Loucy (cell line): ENCODE measurements around the gene MGAT1.

ENCODE experiments used
- H2AFZ ChIP-seq: fragments of 200-600 bp; sonication (generic); 2 replicates; pipeline ENCODE4 v1.6.0; 2016; ENCODE audit warnings: antibody characterized with exemption, mild to moderate bottlenecking, low read length, moderate library complexity
- H3F3A ChIP-seq: fragments of 200-600 bp; 2 replicates; pipeline ENCODE4 v1.6.0; 2016; ENCODE audit warnings: antibody characterized with exemption, low read depth, mild to moderate bottlenecking
- H3K27me3 ChIP-seq: fragments of 200-600 bp; sonication (generic); 2 replicates; pipeline ENCODE4 v1.6.1; 2014; ENCODE audit warnings: low read length, mild to moderate bottlenecking; ENCODE audit not compliant: insufficient read depth, poor library complexity, severe bottlenecking
- H3K36me3 ChIP-seq: fragments of 200-600 bp; sonication (generic); 2 replicates; pipeline ENCODE4 v1.6.1; 2016; ENCODE audit warnings: low read length; ENCODE audit not compliant: insufficient read depth
- H3K4me1 ChIP-seq: fragments of 200-600 bp; sonication (generic); 2 replicates; pipeline ENCODE4 v1.5.1; 2014; ENCODE audit warnings: low read length, mild to moderate bottlenecking; ENCODE audit not compliant: insufficient read depth, poor library complexity, severe bottlenecking
- H3K4me2 ChIP-seq: fragments of 200-600 bp; sonication (generic); 2 replicates; pipeline ENCODE4 v1.6.0; 2014; ENCODE audit warnings: antibody characterized with exemption, low read length, low read depth, mild to moderate bottlenecking; ENCODE audit not compliant: poor library complexity, severe bottlenecking
- H3K4me3 ChIP-seq: fragments of 200-600 bp; sonication (generic); 2 replicates; pipeline ENCODE4 v1.5.1; 2014; ENCODE audit warnings: low read length, mild to moderate bottlenecking, mixed read lengths; ENCODE audit not compliant: poor library complexity, severe bottlenecking
- H3K79me2 ChIP-seq: fragments of 200-600 bp; sonication (generic); 2 replicates; pipeline ENCODE4 v1.6.1; 2014; ENCODE audit warnings: low read length; ENCODE audit not compliant: insufficient read depth
- H3K9ac ChIP-seq: fragments of 200-600 bp; sonication (generic); 2 replicates; pipeline ENCODE4 v1.6.0; 2014; ENCODE audit warnings: mild to moderate bottlenecking, low read depth, low read length, moderate library complexity; ENCODE audit not compliant: poor library complexity, severe bottlenecking
- H3K9me2 ChIP-seq: fragments of 200-600 bp; sonication (generic); replicated peaks from 2 replicates; pipeline ENCODE4 v1.6.1; 2016; ENCODE audit warnings: low read depth, low read length, mixed read lengths
- H3K9me3 ChIP-seq: fragments of 200-600 bp; sonication (generic); 2 replicates; pipeline ENCODE4 v1.6.1; 2014; ENCODE audit warnings: mild to moderate bottlenecking, antibody characterized with exemption, low read length, low read depth; ENCODE audit not compliant: insufficient read depth
- H4K20me1 ChIP-seq: fragments of 200-600 bp; sonication (generic); 2 replicates; pipeline ENCODE4 v1.6.0; 2014; ENCODE audit warnings: antibody characterized with exemption, low read length, mild to moderate bottlenecking; ENCODE audit not compliant: insufficient read depth, poor library complexity, severe bottlenecking
- EZH2phosphoT487 ChIP-seq: fragments of 200-600 bp; IDR thresholded peaks from 2 replicates; pipeline ENCODE4 v1.6.1; 2018; ENCODE audit warnings: antibody characterized with exemption, mild to moderate bottlenecking, moderate library complexity, borderline replicate concordance
- TF ChIP-seq, protein P1 (sequence below): fragments of 200-600 bp; sonication (generic); conservative IDR thresholded peaks from 2 replicates; pipeline ENCODE4 v1.5.1; 2014; ENCODE audit warnings: mild to moderate bottlenecking, antibody characterized with exemption, low read length

Gene MGAT1

DNA sequence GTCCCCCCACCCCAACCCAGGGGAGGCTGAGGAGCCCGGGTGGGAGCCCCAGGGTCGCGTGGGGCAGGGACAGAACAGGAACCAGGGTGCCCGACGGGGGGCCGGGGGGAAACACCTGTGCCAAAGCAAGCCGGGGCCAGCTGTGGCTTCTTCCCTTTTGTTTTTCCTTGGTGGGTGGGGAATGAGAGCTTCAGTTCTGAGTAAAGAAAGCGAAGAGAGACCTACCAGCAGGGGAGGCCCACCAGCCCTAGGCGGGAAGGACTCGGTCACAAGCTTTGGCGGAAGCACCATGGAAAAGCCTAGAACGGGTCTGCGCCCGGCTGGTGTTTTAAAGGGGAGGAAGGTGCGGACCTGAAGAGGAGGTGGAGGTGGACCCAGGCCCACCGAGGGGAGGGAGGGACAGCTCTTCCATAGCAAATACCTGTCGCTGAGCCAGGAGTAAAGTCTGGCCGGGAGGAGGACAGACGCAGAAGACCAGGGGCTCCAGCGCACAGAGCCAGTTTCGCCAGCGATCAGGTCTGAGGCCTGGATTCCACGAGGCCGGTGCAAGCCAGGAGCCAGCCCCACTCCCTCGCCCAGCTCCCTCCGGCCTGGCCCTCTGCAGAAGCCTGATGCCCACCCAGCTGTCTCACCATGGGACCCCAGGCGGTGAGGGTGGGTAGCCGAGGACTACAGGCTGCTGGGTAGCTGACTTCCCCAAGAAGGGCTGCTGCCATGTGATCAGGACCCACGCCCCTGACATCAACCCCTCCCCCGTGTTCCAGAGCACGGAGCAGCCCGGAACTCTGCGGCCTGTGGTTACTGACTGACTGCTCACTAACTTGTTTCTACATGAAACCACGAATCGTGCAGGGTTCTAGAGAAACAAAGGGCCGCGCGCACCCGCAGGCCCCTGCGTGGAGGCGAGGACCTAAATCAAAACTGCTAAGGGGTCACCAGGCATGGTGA is 849 bp upstream of the MGAT1 start:
- peak overlapping the region; percentile 95 for H3K4me3 ChIP-seq
- no peaks in the 10 kb centered on the region for H3K27me3 ChIP-seq
- peaks cover 81% of the 10 kb centered on the region for H3K79me2 ChIP-seq
- peaks cover 38% of the 10 kb centered on the region for H3K4me1 ChIP-seq
- H2AFZ ChIP-seq = 0 out of 2 replicates have a peak overlapping the region, but pooled peaks have one; percentile 16
- H3F3A ChIP-seq = no peaks in the 10 kb centered on the region
- H3K4me2 ChIP-seq = peak overlapping the region; percentile 93
- TF ChIP-seq, protein P1, sequence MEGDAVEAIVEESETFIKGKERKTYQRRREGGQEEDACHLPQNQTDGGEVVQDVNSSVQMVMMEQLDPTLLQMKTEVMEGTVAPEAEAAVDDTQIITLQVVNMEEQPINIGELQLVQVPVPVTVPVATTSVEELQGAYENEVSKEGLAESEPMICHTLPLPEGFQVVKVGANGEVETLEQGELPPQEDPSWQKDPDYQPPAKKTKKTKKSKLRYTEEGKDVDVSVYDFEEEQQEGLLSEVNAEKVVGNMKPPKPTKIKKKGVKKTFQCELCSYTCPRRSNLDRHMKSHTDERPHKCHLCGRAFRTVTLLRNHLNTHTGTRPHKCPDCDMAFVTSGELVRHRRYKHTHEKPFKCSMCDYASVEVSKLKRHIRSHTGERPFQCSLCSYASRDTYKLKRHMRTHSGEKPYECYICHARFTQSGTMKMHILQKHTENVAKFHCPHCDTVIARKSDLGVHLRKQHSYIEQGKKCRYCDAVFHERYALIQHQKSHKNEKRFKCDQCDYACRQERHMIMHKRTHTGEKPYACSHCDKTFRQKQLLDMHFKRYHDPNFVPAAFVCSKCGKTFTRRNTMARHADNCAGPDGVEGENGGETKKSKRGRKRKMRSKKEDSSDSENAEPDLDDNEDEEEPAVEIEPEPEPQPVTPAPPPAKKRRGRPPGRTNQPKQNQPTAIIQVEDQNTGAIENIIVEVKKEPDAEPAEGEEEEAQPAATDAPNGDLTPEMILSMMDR = no peak
- no peak for TF ChIP-seq EZH2phosphoT487
- H4K20me1 ChIP-seq = peaks cover 40% of the 10 kb centered on the region
- no peaks in the 10 kb centered on the region for H3K36me3 ChIP-seq
- H3K9me3 ChIP-seq = no peaks in the 10 kb centered on the region
- no peaks in the 10 kb centered on the region for H3K9me2 ChIP-seq
- peak overlapping the region; percentile 86 for H3K9ac ChIP-seq

DNA sequence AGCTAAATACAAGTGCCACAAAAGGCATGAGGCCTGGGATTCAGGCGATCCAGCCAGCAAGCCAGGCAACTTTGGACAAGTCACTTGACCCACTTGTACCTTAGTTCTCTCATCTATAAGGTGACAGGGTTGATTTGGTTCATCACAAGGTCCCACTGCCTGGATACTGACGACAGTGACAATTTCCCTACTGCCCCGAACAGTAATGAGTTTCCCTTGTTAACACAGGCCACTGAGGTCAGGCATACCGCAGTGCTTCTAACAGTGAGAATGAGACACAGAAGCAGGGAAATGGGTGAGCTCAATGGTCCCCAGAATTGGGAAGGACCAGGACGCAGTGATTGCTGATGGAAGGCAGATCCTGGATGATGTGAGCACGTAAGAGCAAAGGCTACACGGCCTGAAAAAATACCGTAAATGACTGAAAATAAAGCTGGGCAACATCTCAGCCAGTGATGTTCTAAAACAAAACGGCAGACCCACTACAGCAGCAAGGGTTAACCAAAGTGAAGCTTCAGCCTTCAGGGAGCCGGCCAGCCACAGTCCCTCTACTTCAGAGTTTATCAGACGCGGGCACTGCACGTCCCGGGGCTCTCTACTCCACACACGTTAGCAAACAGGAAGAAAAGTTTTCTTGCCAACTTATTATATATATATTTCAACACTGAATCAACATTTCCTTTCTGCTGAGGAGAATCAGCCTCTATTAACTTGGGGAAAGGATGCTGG is 846 bp downstream of the MGAT1 start:
- Histone ChIP-seq H3K9me2 (no peaks in the 10 kb centered on the region), H2AFZ (no peak overlapping the region), H3K27me3 (no peaks in the 10 kb centered on the region), H3F3A (no peaks in the 10 kb centered on the region), H3K9ac (peak overlapping the region; percentile 86), H3K4me1 (peaks cover 32% of the 10 kb centered on the region), H3K79me2 (peaks cover 80% of the 10 kb centered on the region), H3K36me3 (no peaks in the 10 kb centered on the region), H3K4me2 (peak overlapping the region; percentile 93), H3K4me3 (peak overlapping the region; percentile 95), H3K9me3 (no peaks in the 10 kb centered on the region), H4K20me1 (peaks cover 50% of the 10 kb centered on the region)
- TF ChIP-seq EZH2phosphoT487 = no peak
- TF ChIP-seq, protein P1 = no peak

DNA sequence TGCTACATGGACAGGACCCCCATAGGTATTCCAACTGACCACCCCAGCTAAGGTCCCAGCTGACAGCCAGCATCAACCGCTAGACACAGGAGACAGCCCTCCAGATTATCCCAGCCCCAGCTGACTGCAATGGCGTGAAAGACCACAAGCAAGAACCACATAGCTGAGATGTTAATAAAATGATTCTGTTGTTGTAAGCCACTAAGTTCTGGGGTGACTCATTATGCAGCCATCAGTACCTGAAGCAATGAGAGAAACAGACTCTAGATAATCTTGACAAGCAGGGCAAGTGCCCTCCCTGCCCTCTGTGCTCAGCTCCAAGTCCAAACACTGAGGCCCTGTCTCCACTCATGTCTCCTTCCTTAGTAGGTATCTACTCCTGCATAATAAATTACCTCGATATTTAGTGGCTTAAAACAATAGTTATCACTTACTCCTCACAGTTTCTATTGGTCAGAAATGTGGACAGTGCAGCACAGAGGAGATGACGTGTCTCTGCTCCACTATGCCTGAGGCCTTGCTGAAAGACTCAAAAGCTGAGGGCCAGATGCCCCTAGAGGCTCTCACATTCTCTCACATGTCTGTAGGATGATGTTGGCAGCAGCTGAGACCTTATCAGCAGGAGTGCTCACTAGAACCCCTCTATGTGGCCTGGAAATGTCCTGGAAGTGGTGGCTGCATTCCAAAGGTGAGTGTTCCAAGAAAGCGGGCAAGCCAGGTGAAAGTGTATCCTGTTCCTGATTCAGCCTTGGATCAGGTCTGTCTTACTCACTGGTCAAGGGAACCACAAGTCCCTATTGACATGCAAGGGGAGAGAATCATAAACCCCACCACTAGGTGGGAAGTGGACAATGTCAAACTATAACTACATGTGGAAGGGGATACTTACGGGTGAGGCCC is 2.5 kb downstream of the MGAT1 start:
- Histone ChIP-seq H3K4me1 (peaks cover 29% of the 10 kb centered on the region), H3K79me2 (peaks cover 84% of the 10 kb centered on the region), H3K36me3 (no peaks in the 10 kb centered on the region; the same call in 1 of the 2 replicates), H4K20me1 (peaks cover 55% of the 10 kb centered on the region), H3F3A (no peaks in the 10 kb centered on the region), H3K9me2 (no peaks in the 10 kb centered on the region), H3K4me2 (peak overlapping the region; percentile 93), H3K9me3 (no peaks in the 10 kb centered on the region), H3K4me3 (peak overlapping the region; percentile 95), H3K9ac (no peak overlapping the region), H2AFZ (no peak overlapping the region), H3K27me3 (no peaks in the 10 kb centered on the region)
- no peak for TF ChIP-seq EZH2phosphoT487
- TF ChIP-seq, protein P1 = peak; percentile 12; the same call in 1 of the 2 replicates
